Thyroid gland (tissue), 4 donors: ENCODE data around the gene STARD9.

Source experiments
- CTCF ChIP-seq, 6 experiments: fragments of 200-600 bp in 3 of 6; fragments of 450-650 bp in 3 of 6; sonication (generic) in 3 of 6; IDR thresholded peaks; one replicate each; pipeline ENCODE4 v1.5.1; 2016 to 2019; ENCODE audit warnings: antibody characterized with exemption in 6 of 6, mild to moderate bottlenecking in 2 of 6, inconsistent platforms in 1 of 6, moderate library complexity in 1 of 6
- POLR2A ChIP-seq, 2 donors: fragments of 450-650 bp; IDR thresholded peaks; one replicate each; pipeline ENCODE4 v1.6.1; 2017; ENCODE audit warnings: antibody characterized with exemption in 2 of 2, mild to moderate bottlenecking in 2 of 2, moderate library complexity in 1 of 2

GRCh38 chr15:42736793-42737528 is 161.6 kb downstream of the STARD9 start, which contains the start of gene CDAN1:
- TF ChIP-seq CTCF (IDR thresholded peaks at IDR 0.05) (no peak), POLR2A (IDR thresholded peaks at IDR 0.05) (peak in 1 of 2 donors; percentile 82)
